ENCODE results near the gene EIF4EBP3.

The EIF4EBP3 gene

GRCh38 chr5:140595538-140596300, 48.3 kb downstream of the EIF4EBP3 start:
- TF ChIP-seq, protein P1, sequence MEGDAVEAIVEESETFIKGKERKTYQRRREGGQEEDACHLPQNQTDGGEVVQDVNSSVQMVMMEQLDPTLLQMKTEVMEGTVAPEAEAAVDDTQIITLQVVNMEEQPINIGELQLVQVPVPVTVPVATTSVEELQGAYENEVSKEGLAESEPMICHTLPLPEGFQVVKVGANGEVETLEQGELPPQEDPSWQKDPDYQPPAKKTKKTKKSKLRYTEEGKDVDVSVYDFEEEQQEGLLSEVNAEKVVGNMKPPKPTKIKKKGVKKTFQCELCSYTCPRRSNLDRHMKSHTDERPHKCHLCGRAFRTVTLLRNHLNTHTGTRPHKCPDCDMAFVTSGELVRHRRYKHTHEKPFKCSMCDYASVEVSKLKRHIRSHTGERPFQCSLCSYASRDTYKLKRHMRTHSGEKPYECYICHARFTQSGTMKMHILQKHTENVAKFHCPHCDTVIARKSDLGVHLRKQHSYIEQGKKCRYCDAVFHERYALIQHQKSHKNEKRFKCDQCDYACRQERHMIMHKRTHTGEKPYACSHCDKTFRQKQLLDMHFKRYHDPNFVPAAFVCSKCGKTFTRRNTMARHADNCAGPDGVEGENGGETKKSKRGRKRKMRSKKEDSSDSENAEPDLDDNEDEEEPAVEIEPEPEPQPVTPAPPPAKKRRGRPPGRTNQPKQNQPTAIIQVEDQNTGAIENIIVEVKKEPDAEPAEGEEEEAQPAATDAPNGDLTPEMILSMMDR (IDR thresholded peaks at IDR 0.05; ENCODE audit: low read depth, low read length, missing control alignments): no peak
- DNase-seq (ENCODE audit: low read depth): no peak
- H3K4me3 ChIP-seq (ENCODE audit: low read depth, low read length): no peak overlapping the region
- in situ Hi-C loops (cut with HindIII; ENCODE audit: low sequenced_read_pairs): no loop called here

- DNase-seq (ENCODE audit: low read depth): no peak
- H3K4me3 ChIP-seq (ENCODE audit: low read depth, low read length): no peak overlapping the region
- in situ Hi-C loops (cut with HindIII; ENCODE audit: low sequenced_read_pairs): no loop called here
- TF ChIP-seq, protein P1 (IDR thresholded peaks at IDR 0.05; ENCODE audit: low read depth, low read length, missing control alignments): no peak
Observed at GRCh38 chr5:140596321-140596741, 48.9 kb downstream of the EIF4EBP3 start.

DNA sequence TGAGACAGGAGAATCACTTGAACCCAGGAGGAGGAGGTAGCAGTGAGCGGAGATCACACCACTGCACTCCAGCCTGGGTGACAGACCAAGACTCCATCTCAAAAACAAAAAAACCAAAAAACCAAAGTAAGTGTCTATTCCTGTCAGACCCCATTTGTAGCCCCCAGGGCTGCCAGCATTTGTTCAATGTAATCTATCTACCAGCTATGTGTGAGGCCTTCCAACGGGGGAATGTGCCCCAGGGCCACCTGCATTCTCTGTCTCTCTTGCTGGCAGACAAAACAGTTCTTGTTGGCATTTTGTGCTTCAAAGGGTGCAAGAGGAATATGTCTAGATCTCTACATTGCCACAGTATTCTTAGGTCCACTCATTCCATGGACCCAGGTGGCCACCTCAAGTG, 51.4 kb downstream of the EIF4EBP3 start:
- DNase-seq (ENCODE audit: low read depth): no peak
- H3K4me3 ChIP-seq (ENCODE audit: low read depth, low read length): no peak overlapping the region
- TF ChIP-seq, protein P1 (IDR thresholded peaks at IDR 0.05; ENCODE audit: low read depth, low read length, missing control alignments): no peak
- in situ Hi-C loops (cut with HindIII; ENCODE audit: low sequenced_read_pairs): no loop called here

Data from astrocyte of the cerebellum (primary cell).